ENCODE measurements around the gene ATXN7L3. TPM values are rescaled to one million over a fixed set of nuclear protein-coding genes. Genes with fewer than 3 reads are reported as not detected.

ATXN7L3 gene
- total and polyA plus RNA-seq, 9 of the 15 experiments (the other 6 are each of a cell fraction or from before 2014, with no cell fraction given): 0.62 to 66.1 (median 33.2) TPM

DNA sequence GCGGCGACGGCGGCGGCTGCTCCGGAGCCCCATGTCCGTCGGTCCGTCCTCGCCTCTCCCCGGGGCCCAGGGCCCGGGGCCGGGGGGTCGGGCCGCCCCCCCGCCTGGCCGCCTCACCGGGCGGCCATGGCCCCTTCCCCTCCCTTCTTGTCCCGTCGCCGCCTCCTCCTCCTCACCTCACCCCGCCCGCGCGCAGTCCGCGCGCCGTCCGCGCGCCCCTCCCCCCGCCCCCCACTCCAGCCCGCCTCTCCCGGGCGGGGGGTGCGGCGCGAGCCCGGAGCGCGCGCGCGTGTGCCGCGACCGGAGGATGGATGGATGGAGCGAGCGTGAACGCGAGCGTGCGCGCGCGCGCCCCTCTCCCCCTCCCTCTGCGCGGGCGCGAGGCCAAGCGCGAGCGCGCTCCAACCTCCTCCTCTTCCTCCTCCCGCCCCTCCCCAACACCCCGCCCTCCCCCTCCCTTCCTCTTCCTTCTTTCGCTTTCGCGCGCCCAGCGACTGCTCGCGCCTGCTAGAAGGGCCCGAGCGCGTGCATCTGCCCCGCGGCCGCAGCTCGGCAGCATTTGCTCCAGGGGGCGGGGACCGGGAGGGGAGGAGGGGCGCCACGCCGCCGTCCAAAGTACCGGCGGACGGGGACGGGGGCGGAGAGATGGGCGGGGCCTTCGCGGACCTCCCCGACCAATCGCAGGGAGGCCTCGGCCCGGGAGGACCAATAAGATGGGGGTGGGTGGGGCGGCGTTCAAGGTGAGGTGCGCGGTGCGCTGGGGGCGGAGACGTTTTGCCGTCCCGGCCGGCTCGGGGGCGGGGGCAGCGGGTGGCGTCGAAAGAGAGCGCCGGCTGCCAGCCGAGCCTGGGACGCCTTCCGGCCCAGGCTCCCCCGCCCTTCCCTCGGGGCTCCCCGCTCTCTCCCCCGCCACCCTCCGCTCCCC, at the start of gene ATXN7L3 (continued):
- TF ChIP-seq, protein P1, sequence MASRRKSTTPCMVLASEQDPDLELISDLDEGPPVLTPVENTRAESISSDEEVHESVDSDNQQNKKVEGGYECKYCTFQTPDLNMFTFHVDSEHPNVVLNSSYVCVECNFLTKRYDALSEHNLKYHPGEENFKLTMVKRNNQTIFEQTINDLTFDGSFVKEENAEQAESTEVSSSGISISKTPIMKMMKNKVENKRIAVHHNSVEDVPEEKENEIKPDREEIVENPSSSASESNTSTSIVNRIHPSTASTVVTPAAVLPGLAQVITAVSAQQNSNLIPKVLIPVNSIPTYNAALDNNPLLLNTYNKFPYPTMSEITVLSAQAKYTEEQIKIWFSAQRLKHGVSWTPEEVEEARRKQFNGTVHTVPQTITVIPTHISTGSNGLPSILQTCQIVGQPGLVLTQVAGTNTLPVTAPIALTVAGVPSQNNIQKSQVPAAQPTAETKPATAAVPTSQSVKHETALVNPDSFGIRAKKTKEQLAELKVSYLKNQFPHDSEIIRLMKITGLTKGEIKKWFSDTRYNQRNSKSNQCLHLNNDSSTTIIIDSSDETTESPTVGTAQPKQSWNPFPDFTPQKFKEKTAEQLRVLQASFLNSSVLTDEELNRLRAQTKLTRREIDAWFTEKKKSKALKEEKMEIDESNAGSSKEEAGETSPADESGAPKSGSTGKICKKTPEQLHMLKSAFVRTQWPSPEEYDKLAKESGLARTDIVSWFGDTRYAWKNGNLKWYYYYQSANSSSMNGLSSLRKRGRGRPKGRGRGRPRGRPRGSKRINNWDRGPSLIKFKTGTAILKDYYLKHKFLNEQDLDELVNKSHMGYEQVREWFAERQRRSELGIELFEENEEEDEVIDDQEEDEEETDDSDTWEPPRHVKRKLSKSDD (conservative IDR thresholded peaks at IDR 0.05; ENCODE audit: low read length): no peak
- TF ChIP-seq XRCC3 (IDR thresholded peaks at IDR 0.05): no peak
- no peak for TF ChIP-seq HSF4 (CRISPR knock-in tag; IDR thresholded peaks at IDR 0.05; ENCODE audit: borderline replicate concordance)
- TF ChIP-seq, protein P2, sequence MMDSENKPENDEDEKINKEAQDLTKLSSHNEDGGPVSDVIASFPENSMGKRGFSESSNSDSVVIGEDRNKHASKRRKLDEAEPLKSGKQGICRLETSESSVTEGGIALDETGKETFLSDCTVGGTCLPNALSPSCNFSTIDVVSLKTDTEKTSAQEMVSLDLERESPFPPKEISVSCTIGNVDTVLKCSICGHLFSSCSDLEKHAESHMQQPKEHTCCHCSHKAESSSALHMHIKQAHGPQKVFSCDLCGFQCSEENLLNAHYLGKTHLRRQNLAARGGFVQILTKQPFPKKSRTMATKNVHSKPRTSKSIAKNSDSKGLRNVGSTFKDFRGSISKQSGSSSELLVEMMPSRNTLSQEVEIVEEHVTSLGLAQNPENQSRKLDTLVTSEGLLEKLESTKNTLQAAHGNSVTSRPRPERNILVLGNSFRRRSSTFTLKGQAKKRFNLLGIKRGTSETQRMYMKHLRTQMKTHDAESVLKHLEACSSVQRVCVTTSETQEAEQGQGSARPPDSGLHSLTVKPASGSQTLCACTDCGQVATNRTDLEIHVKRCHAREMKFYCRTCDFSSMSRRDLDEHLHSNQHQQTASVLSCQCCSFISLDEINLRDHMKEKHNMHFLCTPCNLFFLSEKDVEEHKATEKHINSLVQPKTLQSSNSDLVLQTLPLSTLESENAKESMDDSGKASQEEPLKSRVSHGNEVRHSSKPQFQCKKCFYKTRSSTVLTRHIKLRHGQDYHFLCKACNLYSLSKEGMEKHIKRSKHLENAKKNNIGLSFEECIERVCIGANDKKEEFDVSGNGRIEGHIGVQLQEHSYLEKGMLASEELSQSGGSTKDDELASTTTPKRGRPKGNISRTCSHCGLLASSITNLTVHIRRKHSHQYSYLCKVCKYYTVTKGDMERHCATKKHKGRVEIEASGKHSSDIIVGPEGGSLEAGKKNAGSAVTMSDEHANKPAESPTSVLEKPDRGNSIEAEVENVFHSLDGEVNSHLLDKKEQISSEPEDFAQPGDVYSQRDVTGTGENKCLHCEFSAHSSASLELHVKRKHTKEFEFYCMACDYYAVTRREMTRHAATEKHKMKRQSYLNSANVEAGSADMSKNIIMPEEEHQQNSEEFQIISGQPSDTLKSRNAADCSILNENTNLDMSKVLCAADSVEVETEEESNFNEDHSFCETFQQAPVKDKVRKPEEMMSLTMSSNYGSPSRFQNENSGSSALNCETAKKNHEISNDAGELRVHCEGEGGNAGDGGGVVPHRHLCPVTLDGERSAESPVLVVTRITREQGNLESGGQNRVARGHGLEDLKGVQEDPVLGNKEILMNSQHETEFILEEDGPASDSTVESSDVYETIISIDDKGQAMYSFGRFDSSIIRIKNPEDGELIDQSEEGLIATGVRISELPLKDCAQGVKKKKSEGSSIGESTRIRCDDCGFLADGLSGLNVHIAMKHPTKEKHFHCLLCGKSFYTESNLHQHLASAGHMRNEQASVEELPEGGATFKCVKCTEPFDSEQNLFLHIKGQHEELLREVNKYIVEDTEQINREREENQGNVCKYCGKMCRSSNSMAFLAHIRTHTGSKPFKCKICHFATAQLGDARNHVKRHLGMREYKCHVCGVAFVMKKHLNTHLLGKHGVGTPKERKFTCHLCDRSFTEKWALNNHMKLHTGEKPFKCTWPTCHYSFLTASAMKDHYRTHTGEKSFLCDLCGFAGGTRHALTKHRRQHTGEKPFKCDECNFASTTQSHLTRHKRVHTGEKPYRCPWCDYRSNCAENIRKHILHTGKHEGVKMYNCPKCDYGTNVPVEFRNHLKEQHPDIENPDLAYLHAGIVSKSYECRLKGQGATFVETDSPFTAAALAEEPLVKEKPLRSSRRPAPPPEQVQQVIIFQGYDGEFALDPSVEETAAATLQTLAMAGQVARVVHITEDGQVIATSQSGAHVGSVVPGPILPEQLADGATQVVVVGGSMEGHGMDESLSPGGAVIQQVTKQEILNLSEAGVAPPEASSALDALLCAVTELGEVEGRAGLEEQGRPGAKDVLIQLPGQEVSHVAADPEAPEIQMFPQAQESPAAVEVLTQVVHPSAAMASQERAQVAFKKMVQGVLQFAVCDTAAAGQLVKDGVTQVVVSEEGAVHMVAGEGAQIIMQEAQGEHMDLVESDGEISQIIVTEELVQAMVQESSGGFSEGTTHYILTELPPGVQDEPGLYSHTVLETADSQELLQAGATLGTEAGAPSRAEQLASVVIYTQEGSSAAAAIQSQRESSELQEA (IDR thresholded peaks at IDR 0.05; ENCODE audit: low read depth): no peak
- TF ChIP-seq FOXO4 (CRISPR knock-in tag; IDR thresholded peaks at IDR 0.05): no peak
- TF ChIP-seq VEZF1 (CRISPR knock-in tag; IDR thresholded peaks at IDR 0.05): peak; percentile 96

Measured in K562 (cell line).